Activated naive CD4-positive, alpha-beta T cell treated with Interleukin-2 at 50 U/mL for 16 hours (primary cell): ENCODE measurements around the gene TMEM273.

ENCODE experiments used
- DNase-seq: peaks from one replicate; pipeline ENCODE4 v3.0.0-alpha.2; 2020

TMEM273 gene

GRCh38 chr10:49162761-49163310, 25.4 kb downstream of the TMEM273 start:
- no peak for DNase-seq

GRCh38 chr10:49162063-49162462, 26.1 kb downstream of the TMEM273 start:
- DNase-seq: no peak

GRCh38 chr10:49161411-49161997, 26.7 kb downstream of the TMEM273 start:
- no peak for DNase-seq

GRCh38 chr10:49160814-49161213, 27.4 kb downstream of the TMEM273 start:
- no peak for DNase-seq

GRCh38 chr10:49160110-49160509, 28.1 kb downstream of the TMEM273 start:
- no peak for DNase-seq

GRCh38 chr10:49158915-49159314, 29.3 kb downstream of the TMEM273 start:
- no peak for DNase-seq

GRCh38 chr10:49158404-49158803, 29.8 kb downstream of the TMEM273 start:
- DNase-seq: no peak

GRCh38 chr10:49157229-49157628, 31.0 kb downstream of the TMEM273 start:
- no peak for DNase-seq

- no peak for DNase-seq
Observed at GRCh38 chr10:49154641-49155040, 33.5 kb downstream of the TMEM273 start.

- no peak for DNase-seq
Observed at GRCh38 chr10:49153971-49154370, 34.2 kb downstream of the TMEM273 start.

GRCh38 chr10:49153115-49153514, 35.1 kb downstream of the TMEM273 start:
- DNase-seq: no peak

GRCh38 chr10:49152663-49153062, 35.5 kb downstream of the TMEM273 start:
- DNase-seq: no peak

- no peak for DNase-seq
Observed at GRCh38 chr10:49152037-49152436, 36.2 kb downstream of the TMEM273 start.

- no peak for DNase-seq
Observed at GRCh38 chr10:49151481-49151880, 36.7 kb downstream of the TMEM273 start.

GRCh38 chr10:49151025-49151445, 37.2 kb downstream of the TMEM273 start:
- DNase-seq: no peak

- no peak for DNase-seq
Observed at GRCh38 chr10:49150426-49150825, 37.8 kb downstream of the TMEM273 start.

GRCh38 chr10:49149881-49150280, 38.3 kb downstream of the TMEM273 start:
- DNase-seq: no peak

- no peak for DNase-seq
Observed at GRCh38 chr10:49144058-49144720, 44.0 kb downstream of the TMEM273 start.

GRCh38 chr10:49143249-49143648, 44.9 kb downstream of the TMEM273 start:
- no peak for DNase-seq

- DNase-seq: no peak
Observed at GRCh38 chr10:49141541-49142332, 46.5 kb downstream of the TMEM273 start.

GRCh38 chr10:49140304-49141177, 47.6 kb downstream of the TMEM273 start:
- DNase-seq: no peak

GRCh38 chr10:49139846-49140195, 48.4 kb downstream of the TMEM273 start:
- no peak for DNase-seq
